ENCODE measurements around the gene ABCC8.

Gene ABCC8

DNA sequence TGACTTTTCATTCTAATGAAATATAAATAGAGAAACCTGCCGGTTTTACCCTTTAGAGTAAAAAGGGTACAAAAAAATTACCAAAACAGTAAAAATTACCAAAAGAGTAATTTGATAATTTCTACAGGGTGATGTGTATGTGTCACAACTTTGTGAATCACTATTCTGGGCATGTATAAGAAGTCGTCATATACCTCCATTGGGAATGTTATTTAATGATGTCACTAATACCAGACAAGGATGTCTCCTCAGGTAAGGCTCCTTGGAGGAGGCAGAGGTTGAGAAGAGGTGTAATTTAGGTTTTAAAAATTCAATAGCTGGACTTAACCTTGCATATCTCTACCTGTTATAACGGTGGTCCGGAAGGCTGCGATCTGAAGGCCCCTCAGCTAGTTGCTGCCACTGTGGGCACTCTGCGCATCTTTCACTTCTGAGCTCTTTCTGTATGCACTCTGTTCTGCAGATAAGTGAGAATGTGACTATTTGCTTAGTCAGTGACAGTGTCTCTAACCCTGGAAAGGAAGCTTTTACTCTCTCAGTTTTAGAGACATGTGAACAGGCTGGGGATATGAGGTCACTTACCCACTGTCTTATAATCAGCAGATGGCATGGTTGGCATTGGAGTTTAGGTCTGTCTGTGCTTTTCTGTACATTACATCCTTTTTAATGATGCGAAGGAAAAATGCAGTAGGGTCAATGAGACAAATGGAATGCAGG is 126.0 kb downstream of the ABCC8 start:
- DNase-seq = no peak

DNA sequence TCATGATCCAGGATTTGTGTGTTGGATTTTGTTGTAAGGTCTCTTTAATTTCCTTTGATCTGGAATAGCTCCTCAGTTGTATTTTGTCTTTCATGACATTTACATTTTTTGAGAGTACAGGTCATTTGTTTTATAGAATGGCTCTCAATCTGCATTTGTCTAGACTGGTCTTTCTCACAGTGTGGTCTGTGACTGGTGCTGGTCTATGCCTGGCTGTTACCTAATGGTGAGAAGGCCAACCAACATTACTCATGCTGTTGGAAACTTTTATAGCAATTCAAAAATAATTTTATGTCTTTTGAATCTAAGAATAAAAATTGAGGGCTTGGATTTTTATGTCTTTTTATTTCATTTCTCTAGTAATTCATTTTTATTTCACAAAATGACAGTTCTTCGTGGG is 129.0 kb downstream of the ABCC8 start:
- DNase-seq = no peak

DNA sequence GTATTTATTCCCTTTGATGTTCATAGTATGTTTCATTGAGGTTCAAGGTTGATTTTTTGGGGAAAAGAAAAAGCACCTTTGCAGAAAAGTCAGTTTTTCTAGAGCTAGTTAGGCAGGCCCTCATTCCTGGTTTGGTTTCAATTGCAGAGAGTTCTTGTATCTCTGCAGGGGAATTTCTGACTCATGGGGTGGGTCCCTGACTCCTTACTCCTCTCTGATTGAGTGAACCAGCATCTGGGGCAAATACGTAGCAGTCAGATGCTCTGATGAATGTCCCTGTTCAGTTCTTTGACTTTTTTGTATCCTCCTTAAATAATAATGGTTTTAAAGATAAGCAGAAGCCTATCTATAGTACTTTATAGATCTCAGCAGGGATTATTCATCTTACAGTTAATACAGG is 132.7 kb downstream of the ABCC8 start:
- peak; percentile 85 for DNase-seq

DNA sequence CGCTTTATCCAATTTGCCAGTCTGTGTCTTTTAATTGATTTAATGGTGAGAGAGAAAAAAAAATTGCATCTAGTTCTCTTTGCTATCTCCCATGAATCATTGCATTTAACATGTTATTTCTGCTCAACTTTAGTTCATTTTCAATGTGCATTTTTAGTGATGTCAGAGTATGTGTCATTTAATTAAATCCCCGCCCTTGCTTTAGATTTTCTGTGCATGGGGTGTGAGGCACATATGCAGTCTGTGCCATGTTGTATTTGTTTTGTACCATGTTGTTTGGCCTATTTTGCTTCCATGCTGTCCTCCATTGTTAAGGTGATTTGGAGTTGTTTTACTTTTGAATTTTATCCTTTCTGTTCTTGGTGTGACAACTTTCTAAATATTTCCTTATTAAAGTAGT is 133.4 kb downstream of the ABCC8 start:
- DNase-seq = peak; percentile 20

Data from fibroblast of skin of back (primary cell).